ENCODE results near the gene ACOT12. TPM values are rescaled to one million over a fixed set of nuclear protein-coding genes. Genes with fewer than 3 reads are reported as not detected.

The ACOT12 gene
- total RNA-seq, 1 experiment from 2014 or later: not detected

DNA sequence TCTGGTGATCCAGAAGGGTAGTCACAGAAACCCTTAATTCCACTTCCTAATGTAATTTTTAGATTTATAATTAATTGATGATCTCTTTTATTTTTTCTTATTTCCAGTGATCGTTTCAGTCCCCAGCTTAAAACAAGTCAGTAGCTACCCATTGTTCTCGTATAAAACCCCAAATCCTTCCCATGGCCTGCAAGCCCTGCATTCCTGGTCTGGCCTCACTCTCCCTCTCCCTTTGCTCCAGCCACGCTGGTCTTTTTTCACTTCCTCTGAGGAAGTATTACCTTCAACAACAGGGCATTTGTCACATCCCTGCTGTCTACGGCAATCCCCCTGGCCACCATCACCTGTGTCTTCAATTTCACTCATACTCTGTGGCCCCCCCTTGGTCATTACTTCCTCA, 44.8 kb downstream of the ACOT12 start:
- Histone ChIP-seq H3K4me1 (ENCODE audit: insufficient read depth, low read length) (no peaks in the 10 kb centered on the region), H2BK15ac (ENCODE audit: low read depth, low read length) (no peak overlapping the region), H3K79me2 (ENCODE audit: insufficient read depth, low read length) (no peaks in the 10 kb centered on the region), H3K56ac (ENCODE audit: insufficient read length, low read depth, low read length) (no peak overlapping the region), H3K79me1 (ENCODE audit: insufficient read depth, low read depth, low read length, poor library complexity, severe bottlenecking) (no peaks in the 10 kb centered on the region), H3K23ac (ENCODE audit: insufficient read length, low read depth, low read length) (no peak overlapping the region), H2AK5ac (ENCODE audit: insufficient read length, low read length) (no peak overlapping the region), H4K91ac (ENCODE audit: insufficient read length, low read depth, low read length) (no peak overlapping the region), H3K4ac (ENCODE audit: low read depth, low read length) (no peak overlapping the region), H3K4me2 (ENCODE audit: insufficient read depth, insufficient read length, low read length) (no peak overlapping the region), H2AFZ (ENCODE audit: low read length) (no peak overlapping the region), H4K8ac (replicated peaks; ENCODE audit: insufficient read length, low read depth, low read length) (no peak overlapping the region), H3K23me2 (ENCODE audit: insufficient read length, low read depth, low read length, poor library complexity, severe bottlenecking) (no peaks in the 10 kb centered on the region), H3K27me3 (ENCODE audit: insufficient read depth, low read length) (no peaks in the 10 kb centered on the region), H2BK20ac (ENCODE audit: low read depth, low read length, poor library complexity, severe bottlenecking) (no peak overlapping the region), H3K9me3 (ENCODE audit: control insufficient read depth, low read depth, low read length) (no peaks in the 10 kb centered on the region), H2BK5ac (ENCODE audit: insufficient read length, low read length) (no peak overlapping the region), H3T11ph (ENCODE audit: low read length) (no peak overlapping the region), H3K9ac (ENCODE audit: extremely low read depth, insufficient read length, low read length) (no peak overlapping the region), H4K5ac (ENCODE audit: insufficient read length, low read depth, low read length) (no peak overlapping the region), H2BK12ac (ENCODE audit: insufficient read length, low read depth, low read length) (no peak overlapping the region), H3K27ac (ENCODE audit: insufficient read length, low read depth, low read length) (no peak overlapping the region), H3K14ac (ENCODE audit: insufficient read depth, low read length) (no peak overlapping the region), H2BK120ac (ENCODE audit: low read depth, low read length, poor library complexity, severe bottlenecking) (no peak overlapping the region), H4K20me1 (ENCODE audit: control insufficient read depth, insufficient read depth, insufficient read length) (no peaks in the 10 kb centered on the region), H3K18ac (ENCODE audit: insufficient read length, low read depth, low read length) (no peak overlapping the region)
- Mint-ChIP-seq H3K27me3 (ENCODE audit: low read depth) (no peaks in the 10 kb centered on the region), H3K4me3 (no peak overlapping the region), H3K36me3 (ENCODE audit: insufficient read depth in 1 of 3, low read depth in 3 of 3) (no peaks in the 10 kb centered on the region), H3K9me3 (no peaks in the 10 kb centered on the region), H3K27ac (peak overlapping the region in 2 of 3 experiments; percentile 19 to 50; a peak in 4 of 7 replicates), H3K4me1 (peaks cover 11 to 19% of the 10 kb centered on the region in 2 experiments)
- no CpG with 5 or more reads among the region's 4 CpGs for whole genome bisulfite sequencing (ENCODE audit: extremely low coverage, insufficient read length, low lambda C conversion rate)
- TF ChIP-seq CTCF (conservative IDR thresholded peaks at IDR 0.05): no peak
- no peak for DNase-seq

Data from H9 (cell line).